Umbilical cord (tissue), 2 donors: ENCODE measurements around the gene CAP1. TPM values are rescaled to one million over a fixed set of nuclear protein-coding genes. Genes with fewer than 3 reads are reported as not detected.
"Not testable (repeated sequence)": the region's sequence is repeated elsewhere in the genome, so short reads cannot be mapped to it uniquely, and the experiment has no call there.

Source experiments
- DNase-seq: peaks from one replicate; pipeline ENCODE4 v3.0.0-alpha.2; 2015; ENCODE audit warnings: low spot score
- total RNA-seq: library from RNA; depleted of rRNA; stranded (reverse); fragments of >200 nt; gene quantifications from one replicate; pipeline ENCODE4 v1.2.3, GENCODE V29; 2014; ENCODE audit warnings: low replicate concordance; ENCODE audit not compliant: insufficient read depth

Gene CAP1
- total RNA-seq, 1 donor from 2014 or later, result 287 TPM

DNA sequence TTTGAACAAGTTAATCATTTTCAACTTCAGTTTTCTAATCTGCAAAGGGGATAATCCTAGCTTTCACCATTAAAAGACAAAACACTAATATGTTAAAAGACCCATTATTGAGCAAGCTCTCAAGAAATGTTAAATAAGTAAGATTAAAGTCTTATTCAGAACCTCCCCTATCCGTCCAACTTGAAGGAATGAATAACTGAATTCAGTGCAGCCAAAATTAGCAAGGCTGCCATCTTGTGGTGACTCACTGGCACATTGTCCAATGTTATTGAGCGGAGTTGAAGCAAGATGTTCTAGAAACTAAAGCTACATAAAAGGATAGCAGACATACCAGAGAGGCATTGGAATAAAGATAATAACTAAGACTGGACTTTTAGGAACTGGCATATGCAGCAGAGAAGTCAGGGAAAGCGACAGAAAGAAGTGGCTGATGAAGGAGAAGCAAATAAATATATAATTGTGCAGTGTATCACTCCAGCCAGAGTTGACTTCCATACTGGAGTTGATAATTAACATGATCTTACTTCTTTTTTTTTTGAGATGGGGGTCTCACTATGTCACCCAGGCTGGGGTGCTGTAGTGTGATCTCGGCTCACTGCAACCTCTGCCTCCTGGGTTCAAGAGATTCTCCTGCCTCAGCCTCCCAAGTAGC, 8.2 kb upstream of the CAP1 start:
- peak; percentile 71 for DNase-seq

DNA sequence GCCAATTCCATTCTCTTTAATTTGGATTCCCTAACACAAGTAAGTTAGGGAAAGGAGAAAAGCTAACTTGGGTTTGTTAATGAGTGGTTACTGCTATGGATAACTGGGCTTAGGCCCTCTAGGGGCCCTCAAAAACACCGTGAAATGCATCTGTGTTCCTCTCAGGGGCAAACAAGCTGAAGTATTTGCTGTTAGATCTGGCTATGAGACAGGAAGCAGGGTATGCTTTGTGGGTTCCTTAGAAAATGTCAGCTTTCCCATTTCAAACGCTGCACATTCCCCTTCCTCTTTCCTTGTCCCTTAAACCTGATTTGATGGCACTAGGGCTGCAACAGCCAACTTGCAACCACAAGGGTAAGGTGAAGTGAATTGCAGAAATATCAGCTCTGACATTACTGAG, 5.7 kb upstream of the CAP1 start:
- no peak for DNase-seq

DNA sequence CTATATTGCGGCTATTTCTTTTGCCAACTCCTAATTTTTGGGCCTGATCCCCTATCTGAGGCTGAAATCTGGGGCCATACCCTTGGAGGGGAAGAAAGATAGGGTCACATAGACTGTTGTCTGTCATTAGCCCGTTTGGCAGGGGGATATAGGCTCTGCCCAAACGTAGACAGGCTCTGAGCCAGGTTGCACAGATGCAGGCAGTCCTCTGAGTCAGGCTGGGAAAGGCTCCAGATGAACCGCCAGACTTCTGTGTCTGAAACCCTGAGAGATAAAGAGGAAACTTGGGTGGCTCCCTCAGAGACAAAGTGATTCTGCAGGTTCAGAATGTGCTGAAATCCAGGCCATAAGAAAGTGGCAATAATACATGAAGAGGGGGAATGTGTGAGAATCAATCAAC, 4.0 kb upstream of the CAP1 start:
- DNase-seq, result peak; percentile 94

DNA sequence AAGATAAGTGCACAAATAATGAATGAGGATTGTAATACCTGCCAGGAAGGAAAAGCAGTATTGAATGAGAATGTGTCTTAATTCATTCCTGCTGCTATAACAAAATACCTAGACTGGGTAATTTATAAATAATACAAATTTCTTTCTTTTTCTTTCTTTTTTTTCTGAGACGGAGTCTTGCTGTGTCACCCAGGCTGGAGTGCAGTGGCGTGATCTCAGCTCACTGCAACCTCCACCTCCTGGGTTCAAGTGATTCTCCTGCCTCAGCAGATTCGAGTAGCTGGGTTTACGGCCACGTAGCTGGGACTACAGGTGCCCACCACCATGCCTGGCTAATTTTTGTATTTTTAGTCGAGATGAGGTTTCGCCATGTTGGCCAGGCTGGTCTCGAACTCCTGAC, 3.3 kb upstream of the CAP1 start:
- DNase-seq, result not testable (repeated sequence)

DNA sequence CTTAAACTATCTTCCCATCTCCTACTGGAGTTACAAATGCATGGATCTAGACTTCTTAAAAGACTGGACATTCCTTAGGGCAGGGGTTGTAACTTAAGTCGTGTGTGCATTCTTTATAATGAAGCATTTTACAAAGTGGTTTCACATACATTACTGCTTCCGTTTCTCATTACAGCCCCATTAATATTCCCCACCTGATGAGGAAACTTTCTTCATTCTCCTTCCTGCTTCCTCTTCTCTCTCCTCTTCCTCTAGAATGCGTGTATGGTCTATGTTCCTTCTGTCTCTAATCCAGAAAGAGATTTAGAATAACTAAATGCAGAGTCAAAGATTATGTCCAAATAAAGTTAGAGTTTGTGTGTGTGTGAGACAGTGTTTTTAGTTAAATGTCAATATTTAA, 1.8 kb upstream of the CAP1 start:
- no peak for DNase-seq

DNA sequence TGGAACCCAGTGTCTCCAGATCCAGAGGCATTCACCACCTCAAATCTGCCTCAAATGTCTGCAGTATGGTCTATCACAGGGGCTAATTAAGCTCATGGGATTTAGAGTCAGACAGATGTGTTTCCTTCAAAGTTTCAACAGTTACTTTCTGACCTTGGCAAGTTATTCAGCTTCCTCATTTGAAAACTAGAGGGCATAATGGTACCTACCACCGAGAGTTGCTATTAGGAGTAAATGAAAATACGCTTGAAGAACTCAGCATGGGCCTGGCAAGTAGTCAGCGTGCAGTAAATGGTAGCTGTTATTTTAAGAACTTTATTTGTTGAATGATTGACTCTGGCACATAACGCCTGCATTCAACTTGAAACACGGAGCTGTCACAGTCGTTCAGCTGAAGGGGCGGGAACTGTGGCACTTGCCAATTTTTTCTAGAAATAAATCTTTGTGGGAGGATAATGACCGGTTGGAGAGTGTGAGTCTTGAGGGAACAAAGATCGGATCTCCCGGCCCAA, 1.2 kb upstream of the CAP1 start:
- no peak for DNase-seq

DNA sequence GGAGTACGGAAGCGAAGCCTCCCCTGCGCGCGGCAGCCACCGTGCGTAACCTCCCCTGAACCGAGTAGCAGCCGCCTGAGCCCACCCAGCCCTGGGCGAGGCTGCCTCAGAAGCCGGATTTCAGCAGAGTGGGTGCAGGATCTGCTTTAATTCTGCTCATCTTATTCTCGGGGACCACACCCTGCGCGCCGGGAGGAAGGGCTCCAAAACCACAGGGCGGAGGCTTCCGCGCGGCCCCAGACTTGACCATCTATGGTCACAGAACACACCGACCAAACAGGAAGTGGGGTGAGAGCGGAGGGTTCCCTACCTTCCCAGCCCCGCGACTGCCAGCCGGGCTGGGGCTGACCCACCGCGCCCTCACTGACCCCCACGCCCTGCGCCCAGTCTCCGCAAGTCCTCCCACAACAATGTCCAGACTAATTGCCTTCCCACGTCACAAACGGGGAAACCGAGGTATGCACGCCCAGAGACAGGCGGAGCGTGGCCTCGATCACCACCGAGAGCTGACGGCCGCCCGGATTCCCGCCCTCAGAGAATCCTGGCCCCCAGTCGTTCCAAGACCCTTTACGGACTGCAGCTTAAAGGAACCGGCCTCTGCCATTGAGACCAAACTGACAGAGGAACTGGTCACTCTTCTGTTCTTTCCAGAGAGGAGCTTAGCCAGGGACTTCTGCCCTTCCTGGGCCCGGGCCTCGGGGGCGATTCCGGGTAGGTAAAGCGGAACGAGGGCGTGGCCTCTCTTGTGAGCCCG, 595 bp upstream of the CAP1 start:
- DNase-seq, result peak; percentile 96

DNA sequence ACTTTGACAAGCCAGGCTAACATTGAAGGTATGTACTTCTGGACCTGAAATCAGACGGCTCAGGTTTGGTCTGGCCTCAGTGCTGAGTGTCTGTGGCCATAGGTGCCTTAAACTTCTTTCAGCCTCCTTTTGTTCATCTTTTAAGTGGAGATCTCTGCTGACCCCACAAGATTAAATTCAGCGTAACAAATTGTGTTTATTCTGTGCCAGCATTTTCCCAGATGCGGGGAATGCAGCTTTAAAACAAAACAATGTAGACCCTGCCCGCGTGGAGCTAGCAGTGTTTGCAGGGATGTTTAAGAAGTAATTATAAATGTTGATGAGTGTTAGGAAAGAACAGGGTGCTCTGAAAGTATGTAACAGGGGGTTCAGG, 923 bp downstream of the CAP1 start:
- DNase-seq, result no peak

DNA sequence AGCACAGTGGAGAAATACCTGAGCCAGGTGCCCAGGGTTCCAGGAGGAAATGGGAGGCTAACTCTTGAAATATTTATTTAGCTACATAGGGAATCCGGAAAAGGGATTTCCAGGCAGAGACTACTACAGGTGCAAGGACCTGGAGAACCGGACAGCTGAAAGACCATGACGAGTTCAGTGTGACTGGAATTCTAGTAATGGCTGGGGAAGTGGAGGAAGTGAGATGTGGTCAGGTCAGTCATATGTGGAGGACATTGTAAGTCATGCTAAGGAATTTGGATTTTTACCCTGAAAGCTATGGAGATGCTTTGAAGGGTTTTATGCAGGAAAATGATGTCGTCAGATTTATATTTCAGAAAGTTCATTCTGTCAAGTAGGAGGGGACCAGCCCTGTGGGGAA, 1.8 kb downstream of the CAP1 start:
- DNase-seq, result no peak

DNA sequence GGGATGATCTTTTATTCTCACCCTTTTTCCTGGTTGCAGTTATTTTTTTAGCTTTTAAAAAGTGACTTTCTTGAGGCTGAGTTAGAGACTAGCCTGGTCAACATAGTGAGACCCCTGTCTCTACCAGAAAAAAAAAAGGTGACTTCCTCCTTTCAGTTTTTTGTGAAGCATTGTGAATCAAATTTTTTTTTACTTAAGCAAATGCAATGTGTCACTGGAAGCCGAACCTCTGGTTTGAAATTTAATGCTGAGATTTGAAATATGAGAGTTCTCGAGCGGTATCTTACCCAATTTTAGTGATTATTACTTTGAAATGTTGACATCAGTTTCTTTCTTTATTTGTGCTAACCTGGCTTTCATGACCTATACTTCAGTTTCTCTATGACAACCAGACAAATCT, 3.6 kb downstream of the CAP1 start:
- no peak for DNase-seq

DNA sequence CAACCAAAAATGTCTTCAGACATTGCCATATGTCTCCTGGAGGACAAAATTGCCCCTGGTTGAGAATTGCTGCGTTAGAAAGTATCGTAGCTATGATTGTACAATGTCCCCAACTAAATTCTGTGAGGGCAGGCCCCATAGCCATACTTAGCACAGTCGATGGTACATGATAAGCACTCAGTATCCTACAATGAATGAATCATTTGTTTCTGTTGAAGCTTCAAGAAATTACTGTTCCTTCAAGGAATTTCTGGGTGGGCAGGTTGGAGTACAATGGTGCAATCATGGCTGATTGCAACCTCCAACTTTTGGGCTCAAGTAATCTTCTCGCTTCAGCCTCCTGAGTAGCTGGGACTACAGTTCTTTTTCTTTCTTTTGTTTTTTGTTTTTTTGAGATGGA, 4.7 kb downstream of the CAP1 start:
- DNase-seq, result no peak

DNA sequence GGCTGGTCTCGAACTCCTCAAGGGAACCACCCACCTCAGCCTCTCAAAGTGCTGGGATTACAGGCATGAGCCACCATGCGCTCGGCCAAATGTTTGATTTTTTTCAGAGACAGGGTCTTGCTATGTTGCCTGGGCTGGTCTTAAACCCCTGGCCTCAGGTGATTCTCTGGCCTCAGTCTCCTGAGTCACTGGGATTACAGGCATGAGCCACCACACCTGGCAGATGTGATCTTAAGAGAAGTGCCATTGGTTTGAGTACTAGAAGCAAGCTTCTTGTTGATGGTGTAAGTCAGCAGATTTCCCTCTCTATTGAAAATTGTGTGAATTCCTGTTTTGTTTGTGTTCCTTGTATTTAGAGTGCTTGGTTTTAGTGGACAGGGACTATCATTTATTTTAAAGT, 5.2 kb downstream of the CAP1 start:
- DNase-seq, result no peak

DNA sequence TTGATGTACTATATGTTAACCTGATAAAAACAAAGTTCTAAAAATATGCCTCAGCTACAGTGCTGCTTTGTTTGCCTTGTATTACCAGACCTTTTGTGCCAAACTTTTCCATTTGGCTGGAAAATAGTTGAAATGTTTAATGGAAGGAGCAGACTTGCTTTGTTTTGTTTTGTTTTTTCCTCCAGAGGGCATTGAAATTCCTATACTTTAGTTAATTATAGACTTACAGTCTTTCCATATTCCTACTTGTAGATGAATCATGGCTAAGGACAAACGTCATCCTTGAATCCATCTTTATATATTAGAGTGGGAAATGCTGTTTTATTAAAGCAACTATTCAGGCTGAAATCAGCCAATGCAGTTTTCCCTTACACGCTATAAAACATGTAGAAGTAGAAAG, 6.7 kb downstream of the CAP1 start:
- no peak for DNase-seq

DNA sequence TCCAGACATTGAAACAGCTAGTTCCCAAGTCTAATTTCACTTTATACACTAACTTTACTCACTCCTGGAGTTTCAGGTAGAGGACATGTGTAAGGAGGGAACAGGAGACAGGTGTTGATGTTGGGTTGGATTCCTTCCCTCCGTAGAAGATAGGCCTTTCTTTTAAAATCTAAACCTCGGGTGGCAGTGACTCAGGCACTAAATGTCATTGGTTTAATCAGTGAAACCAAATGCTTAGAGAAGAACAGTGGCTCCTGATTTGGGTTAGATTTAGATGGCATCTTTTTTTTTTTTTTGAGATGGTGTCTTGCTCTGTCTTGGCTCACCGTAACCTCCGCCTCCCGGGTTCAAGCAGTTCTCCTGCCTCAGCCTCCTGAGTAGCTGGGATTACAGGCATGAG, 7.2 kb downstream of the CAP1 start:
- DNase-seq, result no peak

DNA sequence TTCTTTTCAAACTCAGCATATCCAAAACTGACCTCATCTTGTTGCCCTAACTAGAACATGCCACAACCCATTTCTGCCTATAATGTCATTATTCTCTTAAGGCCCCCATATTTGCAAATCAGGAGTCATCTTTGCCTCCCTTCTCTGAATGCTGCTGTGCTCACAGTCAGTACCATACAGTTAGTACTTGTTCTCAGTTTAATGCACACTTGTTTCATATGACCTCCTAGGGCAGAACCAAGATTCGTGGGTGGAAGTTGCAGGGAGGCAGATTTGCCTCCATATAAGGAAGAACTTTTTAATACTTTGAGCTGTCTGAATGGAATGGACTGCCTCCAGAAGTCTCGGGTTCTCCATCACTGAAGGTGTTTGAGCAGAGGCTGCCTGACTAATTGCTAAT, 9.2 kb downstream of the CAP1 start:
- no peak for DNase-seq

DNA sequence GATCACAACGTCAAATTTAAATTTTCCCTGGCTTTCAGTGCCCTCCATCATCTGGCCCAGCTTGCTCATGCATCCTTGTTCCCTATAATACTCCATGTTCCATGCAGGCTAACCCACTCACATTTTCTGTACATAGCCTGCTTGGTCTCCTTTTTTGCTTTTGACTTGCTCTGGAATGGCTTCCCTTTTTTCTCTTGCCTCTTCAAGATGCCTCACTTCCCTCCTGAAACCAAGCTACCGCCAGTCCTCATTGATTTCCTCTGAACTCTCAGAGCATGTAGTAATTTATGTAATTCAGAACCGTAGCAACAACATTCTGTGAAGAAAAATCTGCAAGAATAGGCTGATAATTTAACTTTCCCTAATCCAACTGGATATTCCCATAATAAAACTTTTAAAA, 10.3 kb downstream of the CAP1 start:
- no peak for DNase-seq

DNA sequence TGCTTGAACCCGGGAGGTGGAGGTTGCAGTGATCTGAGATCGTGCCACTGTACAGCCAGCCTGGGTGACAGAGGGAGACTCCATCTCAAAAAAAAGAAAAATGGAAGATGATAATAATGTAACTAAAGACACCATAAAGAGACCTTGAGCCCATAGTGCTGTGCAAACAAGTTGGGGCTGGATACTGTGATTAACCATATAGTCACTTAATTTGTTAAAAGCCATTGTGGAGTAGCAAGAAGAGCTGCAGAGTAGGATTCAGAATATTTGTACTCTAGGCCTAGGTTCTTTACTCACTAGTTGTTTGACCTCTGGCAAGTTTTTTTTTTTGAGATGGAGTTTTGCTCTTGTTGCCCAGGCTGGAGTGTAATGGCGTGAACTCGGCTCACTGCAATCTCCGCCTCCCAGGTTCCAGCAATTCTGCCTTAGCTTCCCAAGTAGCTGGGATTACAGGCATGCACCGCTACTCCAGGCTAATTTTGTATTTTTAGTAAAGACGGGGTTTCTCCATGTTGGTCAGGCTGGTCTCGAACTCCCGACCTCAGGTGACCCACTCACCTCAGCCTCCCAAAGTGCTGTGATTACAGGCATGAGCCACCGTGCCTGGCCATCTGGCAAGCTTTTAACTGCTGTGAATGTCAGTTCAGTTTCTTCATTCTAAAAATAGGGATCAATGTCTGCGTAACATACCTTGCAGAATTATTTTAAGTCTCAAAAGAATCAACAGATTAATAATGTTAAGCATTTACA, 12.8 kb downstream of the CAP1 start:
- no peak for DNase-seq

DNA sequence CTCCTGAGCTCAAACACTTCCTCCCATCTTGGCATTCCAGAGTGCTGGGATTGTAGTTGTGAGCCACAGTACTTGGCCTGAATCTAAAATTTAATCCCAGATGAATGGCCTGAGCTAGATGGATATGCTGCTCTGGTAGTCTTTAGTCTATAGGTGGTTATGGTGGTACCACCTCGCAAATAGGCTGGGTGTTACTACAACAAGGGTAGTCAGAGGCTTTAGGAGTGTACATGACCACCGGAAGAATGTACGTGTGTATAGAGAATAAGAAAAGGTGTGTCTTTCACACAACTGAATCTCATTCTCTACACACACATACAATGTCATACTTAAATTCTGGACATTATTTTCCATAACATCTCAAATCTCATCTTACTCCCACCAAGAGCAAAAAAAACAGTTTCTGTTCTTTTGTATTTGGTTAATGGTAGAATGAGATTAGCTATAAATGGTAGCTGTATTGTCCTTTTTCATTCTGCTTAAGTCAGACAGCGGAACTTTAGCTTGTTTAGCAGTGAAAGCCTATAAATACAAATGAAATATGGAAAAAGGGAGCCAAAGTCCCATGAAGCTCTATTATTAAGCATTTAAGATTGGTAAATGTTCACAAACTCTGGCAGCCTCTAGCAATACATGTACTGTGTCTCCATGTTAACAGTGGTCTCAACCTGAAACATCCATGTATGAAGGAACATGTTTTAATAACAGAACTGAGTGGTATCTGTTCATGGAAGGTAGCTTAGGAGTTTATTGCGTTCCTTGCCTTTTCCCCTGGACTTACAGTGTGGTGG, 16.2 kb downstream of the CAP1 start:
- DNase-seq, result no peak

DNA sequence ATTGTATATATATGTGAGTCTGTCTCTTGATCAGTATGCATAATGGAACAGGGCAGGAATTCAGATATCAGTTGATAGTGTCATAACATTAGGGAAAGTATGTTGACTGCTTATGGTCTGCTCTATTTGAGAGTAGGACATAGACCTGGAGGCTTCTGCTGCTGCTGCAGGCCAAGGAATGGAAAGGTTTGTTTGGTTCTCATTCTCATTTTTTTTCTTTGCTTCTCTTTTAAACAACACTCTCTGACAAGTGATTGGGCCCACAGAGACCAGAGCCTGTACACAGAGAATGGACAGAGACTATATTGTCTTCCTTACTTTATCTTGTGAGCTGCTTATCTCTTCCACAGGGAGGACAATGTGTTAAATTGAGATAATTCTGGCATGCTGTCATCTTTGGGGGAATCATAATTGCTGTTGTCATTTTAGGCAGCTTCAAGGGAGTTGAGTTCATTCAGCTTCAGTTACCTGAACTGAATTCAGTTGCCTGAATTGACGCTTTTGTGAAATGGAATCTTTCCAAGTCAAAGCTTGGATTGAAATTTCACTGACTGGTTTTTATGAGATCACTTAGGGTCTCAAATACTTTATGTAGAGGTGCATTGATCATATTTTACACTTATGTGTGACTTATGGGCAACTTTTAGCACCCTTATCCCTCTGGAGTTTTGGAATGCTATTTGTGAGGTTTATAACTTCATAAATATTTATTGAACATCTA, 16.9 kb downstream of the CAP1 start:
- no peak for DNase-seq

DNA sequence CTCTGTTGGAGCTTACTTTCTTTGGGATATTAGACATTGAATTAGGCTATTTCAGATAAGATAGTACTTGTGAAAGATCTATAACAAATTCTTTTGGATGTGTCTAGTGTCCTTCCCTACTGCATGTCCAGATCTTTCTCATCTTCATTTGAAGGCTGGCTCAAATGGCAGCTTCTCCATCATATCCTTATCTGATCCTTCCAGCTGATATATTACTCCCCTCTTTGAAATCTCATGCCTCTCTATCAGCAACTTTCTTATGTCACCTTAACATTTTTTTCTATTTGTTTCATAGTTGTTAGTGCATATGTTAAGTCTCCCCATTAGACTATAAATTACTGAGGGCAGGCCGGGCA, 17.5 kb downstream of the CAP1 start:
- DNase-seq, result no peak
